EL (cell line): ENCODE data around the gene PRRG4.
"Not testable (repeated sequence)": the region's sequence is repeated elsewhere in the genome, so short reads cannot be mapped to it uniquely, and the experiment has no call there.

Source experiments
- DNase-seq: peaks from one replicate; pipeline ENCODE4 v3.0.0-alpha.2; 2016

The PRRG4 gene

GRCh38 chr11:32831221-32831620, 1.5 kb downstream of the PRRG4 start:
- DNase-seq = no peak

- DNase-seq = no peak
Observed at GRCh38 chr11:32833921-32834320, 4.2 kb downstream of the PRRG4 start.

GRCh38 chr11:32836946-32837345, 7.2 kb downstream of the PRRG4 start:
- no peak for DNase-seq

- no peak for DNase-seq
Observed at GRCh38 chr11:32838505-32839274, 9.0 kb downstream of the PRRG4 start.

GRCh38 chr11:32839308-32839707, 9.6 kb downstream of the PRRG4 start:
- DNase-seq = no peak

- DNase-seq = no peak
Observed at GRCh38 chr11:32840587-32840986, 10.9 kb downstream of the PRRG4 start.

DNA sequence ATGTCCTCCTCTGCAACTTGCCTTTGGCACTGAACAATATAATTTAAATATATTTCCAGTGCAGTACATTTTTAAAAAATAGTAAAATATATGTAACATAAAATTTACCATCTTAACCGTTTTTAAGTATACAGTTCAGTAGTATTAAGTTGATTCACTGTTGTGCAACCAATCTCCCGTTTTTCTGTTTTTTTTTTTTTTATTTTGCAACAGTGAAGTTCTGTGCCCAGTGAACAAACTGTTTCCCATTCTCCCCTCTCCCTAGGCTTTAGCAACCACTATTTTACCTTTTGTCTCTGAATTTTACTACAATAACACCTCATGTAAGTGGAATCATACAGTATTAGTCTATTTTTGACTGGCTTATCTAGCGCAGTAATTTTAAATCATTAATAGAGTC, 13.8 kb downstream of the PRRG4 start:
- no peak for DNase-seq

- no peak for DNase-seq
Observed at GRCh38 chr11:32847511-32847910, 17.8 kb downstream of the PRRG4 start.

DNA sequence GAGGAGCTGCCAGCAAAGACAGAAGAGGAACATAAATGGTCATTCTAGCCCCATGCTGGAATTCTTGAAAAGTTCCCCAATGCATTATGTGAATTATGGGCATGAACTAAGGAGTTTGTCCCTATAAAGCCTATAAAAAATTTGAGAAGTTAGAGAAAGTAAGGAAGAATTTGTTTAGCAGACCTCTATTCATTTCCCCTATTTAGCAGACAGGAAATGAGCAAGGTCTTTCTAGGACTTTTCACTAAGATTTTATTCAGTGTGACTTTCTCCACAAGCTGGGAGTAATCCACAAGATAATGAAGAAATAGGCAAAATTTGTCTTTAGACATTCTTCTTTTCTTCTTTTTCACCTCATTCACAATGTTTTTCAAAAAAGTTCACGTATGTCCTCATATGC, 20.0 kb downstream of the PRRG4 start:
- no peak for DNase-seq

DNA sequence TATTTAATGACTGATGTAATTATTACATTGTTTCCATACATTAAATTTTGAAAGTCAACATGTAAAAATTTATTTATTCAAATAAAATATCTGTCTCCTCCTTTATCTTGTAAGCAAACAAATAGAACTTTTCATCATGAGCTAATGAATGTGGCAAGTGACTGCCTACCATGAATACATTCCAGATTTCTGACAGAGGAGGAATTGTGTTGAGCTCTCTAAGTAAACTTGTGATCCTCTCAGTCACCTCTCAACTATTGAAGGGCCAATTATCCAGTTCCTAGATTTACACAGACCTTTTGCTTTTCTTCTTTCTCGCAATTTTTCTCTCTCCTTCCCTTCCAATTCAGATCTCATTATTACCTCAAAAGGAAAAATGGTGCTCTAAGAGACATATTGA, 21.5 kb downstream of the PRRG4 start:
- no peak for DNase-seq

DNA sequence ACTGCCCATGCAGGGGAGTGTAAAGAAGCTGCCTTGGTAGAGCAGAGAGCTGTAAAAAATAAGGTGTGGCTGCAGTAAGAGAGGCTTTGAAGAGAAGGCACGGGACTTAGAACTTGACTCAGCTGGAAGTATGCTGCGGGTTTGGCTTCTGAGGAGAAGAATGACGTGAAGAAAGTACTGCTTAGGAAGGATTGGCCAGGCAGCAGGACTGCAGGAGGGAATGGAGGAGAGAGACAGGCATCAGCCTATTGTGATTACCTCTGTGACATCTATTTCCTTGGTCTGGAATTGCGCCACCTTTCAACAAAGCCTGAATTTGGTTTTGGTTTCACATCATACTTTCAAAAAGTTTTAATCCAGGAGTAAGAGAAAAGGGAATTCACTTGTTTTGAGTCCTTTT, 22.5 kb downstream of the PRRG4 start:
- peak; percentile 37 for DNase-seq

- DNase-seq = no peak
Observed at GRCh38 chr11:32855601-32856000, 25.9 kb downstream of the PRRG4 start.

GRCh38 chr11:32858731-32859130, 29.0 kb downstream of the PRRG4 start:
- no peak for DNase-seq

- DNase-seq = no peak
Observed at GRCh38 chr11:32861850-32862577, 32.3 kb downstream of the PRRG4 start.

DNA sequence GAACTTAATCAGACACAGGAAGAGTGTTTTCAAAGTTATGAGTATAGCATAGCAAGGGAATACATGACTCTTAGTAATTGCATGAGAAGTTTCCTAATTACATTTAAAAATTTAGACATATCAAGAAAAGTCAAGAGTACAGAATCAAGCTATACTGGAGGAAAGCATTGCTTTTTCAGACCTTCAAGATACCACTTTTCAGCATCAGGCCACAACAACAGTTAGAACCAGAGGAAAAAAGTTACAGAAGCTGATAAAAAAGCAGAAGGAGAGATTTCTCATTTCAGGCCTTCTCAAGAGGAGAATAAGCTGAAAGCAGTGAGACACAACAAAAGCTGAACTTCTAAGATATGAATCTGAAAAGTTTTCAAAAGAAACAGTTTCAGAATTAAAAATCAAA, 34.8 kb downstream of the PRRG4 start:
- no peak for DNase-seq

DNA sequence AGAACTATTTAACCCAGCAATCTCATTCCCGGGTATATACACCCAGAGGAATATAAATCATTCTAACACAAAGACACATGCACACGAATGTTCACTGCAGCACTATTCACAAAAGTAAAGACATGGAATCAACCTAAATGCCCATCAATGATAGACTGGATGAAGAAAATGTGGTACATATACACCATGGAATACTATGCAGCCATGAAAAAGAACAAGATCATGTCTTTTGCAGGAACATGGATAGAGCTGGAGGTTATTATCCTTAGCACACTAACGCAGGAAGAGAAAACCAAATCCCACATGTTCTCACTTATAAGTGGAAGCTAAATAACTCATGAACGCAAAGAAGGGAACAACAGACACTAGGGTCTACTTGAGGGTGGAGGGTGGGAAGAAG, 39.0 kb downstream of the PRRG4 start:
- not testable (repeated sequence) for DNase-seq

DNA sequence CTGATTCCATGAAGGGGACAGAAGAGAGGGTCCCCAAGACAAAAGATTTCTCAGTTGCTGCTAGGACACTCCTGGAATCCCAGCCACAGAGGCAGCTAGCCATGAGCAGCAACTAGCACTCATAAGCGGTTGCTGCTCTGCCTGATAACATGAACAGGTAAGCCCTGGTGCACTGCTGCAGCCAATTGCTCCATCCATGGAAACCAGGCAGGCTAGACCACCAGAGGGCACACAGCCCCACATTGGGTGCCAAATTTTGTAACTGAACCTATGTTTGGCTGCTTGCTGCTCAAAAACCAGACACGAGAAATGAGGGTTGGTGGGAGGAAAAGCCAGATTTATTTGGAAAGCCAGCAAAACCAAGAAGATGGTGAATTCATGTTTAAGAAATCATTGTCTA, 40.9 kb downstream of the PRRG4 start:
- peak; percentile 7 for DNase-seq

DNA sequence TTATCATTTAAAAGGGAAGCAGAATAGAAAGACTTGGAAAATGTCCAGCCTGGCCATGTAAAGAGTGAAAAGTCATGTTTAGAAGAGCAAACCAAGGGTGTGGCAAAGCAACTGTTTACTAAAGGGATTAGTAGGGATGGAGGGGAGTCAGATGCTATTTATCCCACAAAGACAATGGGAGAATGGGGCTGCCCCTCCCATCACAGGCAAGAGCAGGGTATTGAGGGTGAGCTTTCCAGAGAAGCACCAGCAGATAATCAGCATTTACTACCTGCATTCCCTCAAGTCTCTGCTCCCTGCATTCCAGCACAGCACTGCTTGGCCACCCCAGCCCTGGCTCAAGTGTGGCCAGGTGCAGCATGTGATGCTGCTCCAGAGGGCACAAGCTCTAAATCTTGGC, 44.4 kb downstream of the PRRG4 start:
- DNase-seq = no peak

GRCh38 chr11:32881286-32881685, 51.6 kb downstream of the PRRG4 start:
- DNase-seq = peak; percentile 14

- DNase-seq = no peak
Observed at GRCh38 chr11:32883421-32883820, 53.7 kb downstream of the PRRG4 start.

DNA sequence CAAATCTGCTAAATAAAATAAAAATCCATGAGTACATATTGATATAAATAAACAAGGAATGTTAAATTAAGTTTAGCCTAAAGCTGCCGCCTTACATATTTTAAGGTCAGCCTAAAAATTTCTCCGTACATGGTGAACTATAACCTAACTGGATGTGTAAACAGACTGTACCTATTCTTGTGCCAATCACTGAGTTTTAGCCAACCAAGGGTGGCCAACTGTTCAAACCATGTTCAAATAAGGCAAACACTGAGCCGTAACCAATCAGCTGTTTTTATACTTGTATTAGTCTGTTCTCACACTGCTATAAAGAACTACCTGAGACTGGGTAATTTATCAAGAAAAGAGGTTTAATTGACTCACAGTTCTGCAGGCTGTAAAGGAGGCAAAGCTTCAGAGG, 54.3 kb downstream of the PRRG4 start:
- DNase-seq = no peak

- peak; percentile 19 for DNase-seq
Observed at GRCh38 chr11:32884770-32885384, 55.1 kb downstream of the PRRG4 start.

GRCh38 chr11:32885556-32885955, 55.8 kb downstream of the PRRG4 start:
- DNase-seq = no peak

DNA sequence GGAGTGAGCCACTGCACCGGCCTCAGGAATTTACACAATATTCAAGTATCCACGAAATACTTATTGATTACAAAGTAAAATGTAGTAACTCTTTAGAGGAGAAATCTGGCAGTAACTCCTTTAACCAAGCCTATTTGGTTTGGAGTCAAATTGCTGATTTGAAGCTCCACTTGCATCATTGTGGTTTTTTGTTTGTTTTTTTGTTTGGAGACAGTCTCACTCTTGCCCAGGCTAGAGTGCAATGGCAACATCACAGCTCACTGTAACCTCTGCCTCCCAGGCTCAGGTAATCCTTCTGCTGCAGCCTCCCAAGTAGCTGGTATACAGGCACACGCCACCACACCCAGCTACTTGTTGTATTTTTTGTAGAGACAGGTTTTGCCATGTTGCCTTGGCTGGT, 56.5 kb downstream of the PRRG4 start:
- DNase-seq = no peak
